Muscle of back (tissue), 11 donors: ENCODE results near the gene FOXP1. TPM values are rescaled to one million over a fixed set of nuclear protein-coding genes. Genes with fewer than 3 reads are reported as not detected.
A peak's percentile ranks its signal among the peaks of the same experiment; 100 is the strongest.

Source experiments
- DNase-seq, 3 donors: peaks; one replicate each; pipeline versions ENCODE4 v3.0.0 to v3.0.0-alpha.2; 2013
- polyA plus RNA-seq, 10 donors: library from polyadenylated mRNA; unstranded; fragments of 120-200 nt; gene quantifications; one replicate each; pipeline ENCODE4 v1.2.1, GENCODE V29; 2013; ENCODE audit not compliant: insufficient read length in 10 of 10

The FOXP1 gene
- polyA plus RNA-seq, 10 donors, result 17.1 to 26.3 (median 20.8) TPM

DNA sequence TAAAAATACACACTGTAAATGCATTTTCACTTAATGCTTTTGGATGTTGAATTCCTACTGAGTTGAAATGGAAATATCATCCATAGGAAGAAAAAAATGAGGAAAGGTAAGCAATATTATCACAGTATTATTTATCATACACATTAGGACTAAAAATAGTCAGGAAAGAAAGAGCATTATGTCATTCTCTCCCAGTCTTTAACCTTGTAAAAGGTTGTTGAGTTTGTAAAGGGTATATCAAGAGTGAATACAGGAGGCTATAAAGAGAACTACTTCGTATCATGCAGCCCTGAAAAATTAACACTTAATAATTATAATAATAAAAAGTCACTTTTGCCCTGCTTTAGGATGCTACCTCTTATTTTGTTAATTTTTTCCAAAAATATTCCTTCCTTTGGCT lies 395.8 kb downstream of the FOXP1 start:
- no peak for DNase-seq

DNA sequence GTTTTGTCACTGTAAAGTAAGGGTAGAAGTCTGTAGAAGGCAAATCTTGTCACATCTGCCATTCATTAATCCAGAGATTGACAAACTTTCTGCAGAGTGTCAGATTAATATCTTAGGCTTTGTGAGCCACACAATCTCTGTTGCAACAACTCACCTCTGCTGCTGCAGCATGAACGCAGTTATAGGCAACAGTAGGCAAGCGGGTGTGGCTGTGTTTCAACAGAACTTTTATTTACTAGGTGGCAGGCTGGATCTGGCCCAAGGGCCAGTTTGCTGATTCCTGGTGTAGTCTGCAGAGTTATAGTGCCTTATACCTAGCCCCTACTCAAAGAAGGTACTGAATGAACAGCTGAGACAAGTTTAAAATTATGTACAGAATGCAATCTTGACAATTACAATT lies 396.7 kb downstream of the FOXP1 start:
- no peak for DNase-seq

- no peak for DNase-seq
Observed at GRCh38 chr3:71185733-71186455, 397.6 kb downstream of the FOXP1 start.

GRCh38 chr3:71184252-71184651 lies 399.3 kb downstream of the FOXP1 start:
- no peak for DNase-seq

DNA sequence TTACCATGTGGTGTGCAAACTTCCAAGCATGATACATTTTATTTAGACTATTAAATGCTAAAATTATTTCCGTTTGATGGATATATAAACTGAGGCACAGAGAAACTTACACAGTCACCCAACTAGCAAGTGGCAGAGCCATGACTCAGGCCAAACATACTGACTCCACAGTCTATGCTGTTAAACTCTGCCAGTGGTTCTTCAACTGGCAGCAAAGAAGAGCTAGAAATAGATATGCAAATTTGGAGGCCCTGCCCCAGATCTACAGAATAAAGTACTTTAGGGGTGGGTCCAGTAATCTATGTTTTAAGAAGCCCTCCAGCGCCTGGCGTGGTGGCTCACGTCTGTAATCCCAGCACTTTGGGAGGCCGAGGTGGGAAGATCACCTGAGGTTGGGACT lies 400.0 kb downstream of the FOXP1 start:
- DNase-seq, result no peak

- DNase-seq, result no peak
Observed at GRCh38 chr3:71180524-71180923, 403.0 kb downstream of the FOXP1 start.

- DNase-seq, result no peak
Observed at GRCh38 chr3:71177375-71177774, 406.2 kb downstream of the FOXP1 start.

DNA sequence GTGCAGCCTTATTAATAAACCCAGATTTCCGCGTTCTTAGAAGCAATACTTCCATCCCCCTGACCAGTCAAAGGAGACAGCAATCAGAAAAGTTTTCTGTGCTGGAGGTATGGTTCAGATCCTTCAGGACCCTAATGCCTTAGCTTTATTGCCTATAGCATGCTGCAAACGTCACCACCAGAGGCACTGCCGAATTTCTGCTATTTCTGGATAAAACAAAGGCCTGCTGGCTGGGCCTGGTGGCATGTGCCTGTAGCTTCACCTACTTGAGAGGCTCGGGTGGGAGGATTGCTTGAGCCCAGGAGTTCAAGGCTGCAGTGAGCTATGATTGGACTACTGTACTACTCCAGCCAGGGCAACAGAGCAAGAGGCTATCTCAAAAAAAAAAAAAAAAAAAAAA lies 407.2 kb downstream of the FOXP1 start:
- no peak for DNase-seq

DNA sequence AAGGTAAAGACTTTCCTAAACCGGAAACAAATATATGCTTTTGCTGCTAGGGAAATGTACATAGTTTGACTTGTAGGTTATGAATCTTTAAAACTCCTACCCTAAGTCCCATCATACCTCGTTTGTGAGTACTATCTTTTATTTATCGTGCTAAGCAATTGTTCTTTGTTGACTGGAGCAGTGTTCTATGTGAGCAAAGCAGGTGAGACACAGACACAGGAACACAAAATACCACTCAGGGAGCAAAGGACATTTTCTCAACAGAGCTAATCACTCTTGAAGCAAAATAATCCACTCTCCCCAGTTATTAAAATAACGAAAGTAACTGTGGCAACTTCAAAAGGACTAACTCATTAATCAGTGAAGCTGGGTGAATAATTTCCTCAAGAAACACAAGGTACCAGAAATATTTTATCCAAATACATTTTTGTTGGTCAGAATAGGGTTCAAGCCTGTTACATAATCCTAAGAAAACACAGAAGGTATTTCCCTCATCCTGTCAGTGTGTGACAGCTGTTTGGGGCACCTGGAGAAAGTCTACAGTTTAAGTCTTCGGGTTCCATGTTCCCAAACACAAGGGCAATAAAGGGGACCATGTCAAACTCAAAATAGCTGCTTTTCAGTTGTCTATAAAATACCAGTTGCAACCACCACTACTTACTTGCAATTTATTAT lies 407.7 kb downstream of the FOXP1 start:
- no peak for DNase-seq

GRCh38 chr3:71172951-71173350 lies 410.6 kb downstream of the FOXP1 start:
- peak in 1 of 3 donors; percentile 73 for DNase-seq

- DNase-seq, result peak in 1 of 3 donors; percentile 26
Observed at GRCh38 chr3:71172189-71172588, 411.3 kb downstream of the FOXP1 start.

DNA sequence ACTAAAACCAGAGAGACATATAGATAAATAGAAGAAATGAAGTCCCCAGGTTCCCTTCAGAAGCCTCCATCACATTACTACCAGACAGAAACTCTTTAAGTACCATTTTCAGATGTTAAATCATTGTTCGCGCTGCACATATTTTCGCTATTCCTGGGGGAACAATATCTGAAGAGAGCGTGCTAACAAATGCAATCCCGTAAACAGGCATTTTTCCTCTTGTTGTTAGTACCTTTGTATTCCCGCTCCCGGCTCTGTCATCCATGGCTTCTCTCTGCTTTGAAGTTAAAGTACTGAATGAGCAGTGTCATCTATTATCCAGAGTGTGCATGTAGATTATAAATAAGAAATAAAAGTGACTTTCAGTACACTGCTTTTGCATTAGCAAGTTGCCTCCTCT lies 412.3 kb downstream of the FOXP1 start:
- peak in 1 of 3 donors; percentile 29 for DNase-seq

GRCh38 chr3:71168880-71169411 lies 414.6 kb downstream of the FOXP1 start:
- peak in 2 of 3 donors; percentile 35 to 73 for DNase-seq

GRCh38 chr3:71168121-71168721 lies 415.3 kb downstream of the FOXP1 start:
- peak; percentile 75 to 89 (median 81) for DNase-seq

DNA sequence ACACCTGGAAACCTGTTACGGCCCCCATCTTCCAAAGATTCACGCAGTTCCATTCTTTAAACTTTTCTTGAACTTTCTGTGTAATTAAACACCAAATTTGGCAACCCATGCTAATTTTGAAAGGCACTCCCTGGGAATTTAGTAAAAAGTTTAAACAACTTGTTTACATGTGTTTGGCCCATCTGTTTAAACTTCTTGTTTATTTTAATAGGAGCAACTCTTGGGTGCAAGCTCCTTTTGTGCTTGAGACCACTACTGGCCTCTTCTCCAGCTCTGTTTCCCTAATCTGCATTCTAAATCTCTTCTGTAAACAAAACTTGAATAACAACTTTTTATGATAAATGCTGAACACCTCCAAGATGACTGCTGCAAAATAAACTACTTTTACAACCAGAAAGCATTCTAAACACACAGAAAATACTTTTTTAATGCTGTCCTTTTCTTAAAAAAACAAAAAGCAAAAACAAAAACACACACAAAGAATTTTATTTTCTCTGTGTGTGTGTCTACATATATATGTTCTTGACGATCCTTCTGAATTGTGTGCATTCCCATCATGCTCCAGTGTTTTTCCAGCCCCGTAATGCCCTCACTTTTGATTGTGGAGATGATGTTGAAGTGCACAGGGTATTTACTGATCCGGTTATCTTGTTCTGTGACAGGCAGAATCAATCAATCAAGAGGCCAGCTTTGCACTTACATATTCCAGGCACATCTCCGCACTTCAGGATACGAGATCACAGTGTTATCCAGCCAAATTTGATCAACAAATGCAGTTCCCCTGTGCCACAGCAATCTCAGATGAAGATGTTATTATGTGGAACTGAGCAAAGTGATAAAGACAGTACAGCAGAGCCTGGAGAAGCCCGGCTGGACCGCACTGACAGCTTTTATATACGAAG lies 416.9 kb downstream of the FOXP1 start:
- DNase-seq, result no peak

- DNase-seq, result peak in 2 of 3 donors; percentile 42 to 68
Observed at GRCh38 chr3:71164881-71165280, 418.6 kb downstream of the FOXP1 start.

GRCh38 chr3:71163198-71163918 lies 420.2 kb downstream of the FOXP1 start:
- peak in 1 of 3 donors; percentile 38 for DNase-seq

DNA sequence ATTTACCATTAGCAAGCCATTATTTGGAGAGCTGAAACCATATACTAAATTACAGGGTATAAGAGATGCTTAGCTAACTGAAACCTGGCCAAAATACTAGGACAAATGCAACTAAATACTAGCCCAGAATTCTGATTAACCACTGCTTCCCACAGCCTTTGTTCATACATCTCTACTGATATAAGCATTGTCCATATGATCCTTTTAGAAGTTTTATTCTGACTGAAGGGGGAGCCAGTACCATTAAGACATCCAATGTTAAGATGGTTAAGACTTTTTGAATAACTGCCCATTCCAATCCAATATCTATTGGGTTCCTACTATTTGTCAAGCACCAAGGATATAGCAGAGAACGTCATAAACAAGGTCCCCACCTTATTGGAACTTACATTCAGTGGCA lies 421.3 kb downstream of the FOXP1 start:
- DNase-seq, result no peak

- DNase-seq, result no peak
Observed at GRCh38 chr3:71160785-71161546, 422.6 kb downstream of the FOXP1 start.

- no peak for DNase-seq
Observed at GRCh38 chr3:71156062-71156665, 427.4 kb downstream of the FOXP1 start.
